ENCODE measurements around the gene PCYT1B.

PCYT1B gene

GRCh38 chrX:24676403-24677024 lies 29.4 kb upstream of the PCYT1B start:
- peak; percentile 70 for TF ChIP-seq CTCF (conservative IDR thresholded peaks at IDR 0.05)
- no peak overlapping the region for H3K27ac ChIP-seq

GRCh38 chrX:24673424-24673823 lies 26.3 kb upstream of the PCYT1B start:
- TF ChIP-seq CTCF (conservative IDR thresholded peaks at IDR 0.05) = no peak
- H3K27ac ChIP-seq = no peak overlapping the region

GRCh38 chrX:24672701-24673190 lies 25.6 kb upstream of the PCYT1B start:
- no peak overlapping the region for H3K27ac ChIP-seq
- TF ChIP-seq CTCF (conservative IDR thresholded peaks at IDR 0.05) = no peak

GRCh38 chrX:24668111-24668510 lies 21.0 kb upstream of the PCYT1B start:
- H3K27ac ChIP-seq = no peak overlapping the region
- no peak for TF ChIP-seq CTCF (conservative IDR thresholded peaks at IDR 0.05)

GRCh38 chrX:24662352-24662751 lies 15.2 kb upstream of the PCYT1B start:
- TF ChIP-seq CTCF (conservative IDR thresholded peaks at IDR 0.05) = no peak
- no peak overlapping the region for H3K27ac ChIP-seq

GRCh38 chrX:24661292-24661691 lies 14.1 kb upstream of the PCYT1B start:
- TF ChIP-seq CTCF (conservative IDR thresholded peaks at IDR 0.05) = no peak
- H3K27ac ChIP-seq = no peak overlapping the region

- TF ChIP-seq CTCF (conservative IDR thresholded peaks at IDR 0.05) = no peak
- no peak overlapping the region for H3K27ac ChIP-seq
Measured at GRCh38 chrX:24659646-24660045, 12.5 kb upstream of the PCYT1B start.

Data from VCaP (cell line).